Right atrium auricular region (tissue), 2 donors: Measurements from ENCODE around the gene RHOA. TPM values are rescaled to one million over a fixed set of nuclear protein-coding genes. Genes with fewer than 3 reads are reported as not detected.
"Not testable (repeated sequence)": the region's sequence is repeated elsewhere in the genome, so short reads cannot be mapped to it uniquely, and the experiment has no call there.

Source experiments
- DNase-seq: peaks from one replicate; pipeline ENCODE4 v3.0.0-alpha.2; 2019; ENCODE audit warnings: low spot score
- H3K27ac ChIP-seq, 2 donors: fragments of 200-600 bp; sonication (generic); 1 replicate in 1 of 2; 2 replicates in 1 of 2; pipeline ENCODE4 v1.5.1; 2016 to 2019
- H3K27me3 ChIP-seq, 2 donors: fragments of 200-600 bp; sonication (generic); one replicate each; pipeline versions ENCODE4 v1.5.1 to v1.6.0; 2017 to 2019
- H3K36me3 ChIP-seq: fragments of 200-600 bp; sonication (generic); one replicate; pipeline ENCODE4 v1.5.1; 2016
- H3K4me1 ChIP-seq, 2 donors: fragments of 200-600 bp; sonication (generic); one replicate each; pipeline versions ENCODE4 v1.5.1 to v1.6.0; 2017 to 2019
- H3K4me3 ChIP-seq, 2 donors: fragments of 200-600 bp; sonication (generic); 1 replicate in 1 of 2; 2 replicates in 1 of 2; pipeline ENCODE4 v1.5.1; 2017 to 2019; ENCODE audit warnings: mild to moderate bottlenecking in 1 of 2, moderate library complexity in 1 of 2
- H3K9me3 ChIP-seq, 2 donors: fragments of 200-600 bp; sonication (generic); one replicate each; pipeline ENCODE4 v1.5.1; 2019
- CTCF ChIP-seq, 2 donors: fragments of 200-600 bp; sonication (generic); IDR thresholded peaks; one replicate each; pipeline ENCODE4 v1.5.1; 2019; ENCODE audit warnings: antibody characterized with exemption in 2 of 2
- total RNA-seq, 2 donors: library from RNA; depleted of rRNA; stranded (reverse); fragments of >200 nt; gene quantifications; one replicate each; pipeline ENCODE4 v1.1.0, GENCODE V29; 2016

The RHOA gene
- total RNA-seq, 2 donors from 2014 or later = 292 to 304 TPM

- Histone ChIP-seq H3K9me3 (no peaks in the 10 kb centered on the region), H3K4me3 (peak overlapping the region; percentile 78 to 85), H3K27ac (peak overlapping the region; percentile 90 to 92), H3K4me1 (peaks cover 0 to 67% of the 10 kb centered on the region in 2 donors), H3K36me3 (peaks cover 13% of the 10 kb centered on the region), H3K27me3 (no peaks in the 10 kb centered on the region)
- DNase-seq = no peak
- TF ChIP-seq CTCF (IDR thresholded peaks at IDR 0.05) = no peak
Measured at GRCh38 chr3:49410846-49411534, 786 bp downstream of the RHOA start.

DNA sequence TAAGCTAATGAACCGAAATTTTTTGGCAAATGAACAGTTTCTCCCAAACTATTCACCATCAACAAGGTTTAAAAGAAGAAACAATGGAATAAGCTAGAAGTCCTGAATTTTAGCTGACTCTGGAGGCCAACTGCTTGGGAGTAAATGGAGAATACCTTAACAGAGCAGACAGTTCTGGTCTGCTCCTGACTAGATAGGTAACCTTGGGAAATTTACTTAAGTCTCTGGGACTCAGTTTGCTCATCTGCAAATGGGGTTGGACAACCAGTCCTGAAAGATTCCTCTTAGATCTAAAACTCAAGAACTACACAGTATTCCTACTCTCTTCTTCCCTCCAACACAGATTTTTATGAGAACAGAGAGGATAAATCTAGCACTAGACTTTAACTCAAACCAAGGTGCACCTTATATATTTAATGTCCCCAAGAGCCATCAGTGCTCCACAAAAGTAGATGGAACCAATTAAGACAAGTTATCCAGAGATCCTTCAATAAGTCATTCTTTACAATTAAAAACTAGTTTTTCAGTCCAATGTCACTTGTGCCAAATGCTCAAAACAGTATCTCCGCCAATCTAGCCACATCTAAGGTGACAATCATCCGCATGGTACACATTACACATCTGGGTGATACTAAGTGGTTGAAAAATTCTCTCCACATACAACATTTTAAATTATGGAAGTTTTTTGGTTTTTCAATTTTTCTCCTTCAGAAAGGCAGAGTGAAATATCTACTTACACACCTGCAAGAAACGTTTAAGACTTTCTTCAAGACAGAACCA is 1.5 kb downstream of the RHOA start:
- Histone ChIP-seq H3K27ac (peak overlapping the region; percentile 90 to 92), H3K27me3 (no peaks in the 10 kb centered on the region), H3K4me1 (peaks cover 0 to 68% of the 10 kb centered on the region in 2 donors), H3K9me3 (no peaks in the 10 kb centered on the region), H3K36me3 (peaks cover 9% of the 10 kb centered on the region), H3K4me3 (peak overlapping the region; percentile 78 to 85)
- TF ChIP-seq CTCF (IDR thresholded peaks at IDR 0.05) = no peak
- DNase-seq = no peak

DNA sequence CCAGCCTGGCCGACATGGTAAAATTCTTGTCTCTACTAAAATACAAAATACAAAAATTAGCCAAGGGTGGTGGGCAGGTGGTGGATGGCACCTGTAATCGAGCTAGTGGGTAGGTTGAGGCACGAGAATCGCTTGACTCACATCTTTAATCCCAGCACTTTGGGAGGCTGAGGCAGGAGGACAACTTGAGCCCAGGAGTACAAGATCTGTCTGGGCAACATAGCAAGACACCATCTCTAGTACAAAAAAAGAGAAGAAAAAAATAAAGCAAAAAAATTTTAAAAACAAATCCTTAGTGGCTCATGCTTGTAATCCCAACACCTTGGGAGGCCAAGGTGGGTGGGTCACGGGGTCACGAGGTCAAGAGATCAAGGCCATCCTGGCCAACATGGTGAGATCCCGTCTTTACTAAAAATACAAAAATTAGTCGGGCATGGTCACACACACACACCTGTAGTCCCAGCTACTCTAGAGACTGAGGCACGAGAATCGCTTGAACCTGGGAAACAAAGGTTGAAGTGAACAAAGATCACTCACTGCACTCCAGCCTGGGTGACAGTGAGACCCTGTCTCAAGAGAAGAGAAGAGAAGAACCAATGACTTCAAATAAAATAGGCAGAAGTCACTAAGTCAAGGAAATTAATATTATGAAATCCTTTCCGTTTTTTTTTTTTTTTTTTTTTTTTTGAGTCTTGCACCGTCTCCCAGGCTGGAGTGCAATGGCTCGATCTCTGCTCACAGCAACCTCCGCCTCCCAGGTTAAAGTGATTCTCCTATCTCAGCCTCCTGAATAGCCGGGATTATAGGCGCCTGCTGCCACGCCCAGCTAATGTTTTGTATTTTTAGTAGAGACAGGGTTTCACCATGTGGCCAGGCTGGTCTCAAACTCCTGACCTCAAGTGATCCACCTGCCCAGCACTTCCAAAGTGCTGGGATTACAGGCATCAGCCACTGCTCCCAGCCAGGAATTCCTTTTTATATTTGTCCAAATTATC is 4.9 kb downstream of the RHOA start:
- Histone ChIP-seq H3K27ac (peak overlapping the region; percentile 35 to 53), H3K27me3 (no peaks in the 10 kb centered on the region), H3K36me3 (no peaks in the 10 kb centered on the region), H3K4me1 (peaks cover 0 to 57% of the 10 kb centered on the region in 2 donors), H3K9me3 (no peaks in the 10 kb centered on the region), H3K4me3 (no peak overlapping the region)
- TF ChIP-seq CTCF (IDR thresholded peaks at IDR 0.05) = no peak
- DNase-seq = no peak

DNA sequence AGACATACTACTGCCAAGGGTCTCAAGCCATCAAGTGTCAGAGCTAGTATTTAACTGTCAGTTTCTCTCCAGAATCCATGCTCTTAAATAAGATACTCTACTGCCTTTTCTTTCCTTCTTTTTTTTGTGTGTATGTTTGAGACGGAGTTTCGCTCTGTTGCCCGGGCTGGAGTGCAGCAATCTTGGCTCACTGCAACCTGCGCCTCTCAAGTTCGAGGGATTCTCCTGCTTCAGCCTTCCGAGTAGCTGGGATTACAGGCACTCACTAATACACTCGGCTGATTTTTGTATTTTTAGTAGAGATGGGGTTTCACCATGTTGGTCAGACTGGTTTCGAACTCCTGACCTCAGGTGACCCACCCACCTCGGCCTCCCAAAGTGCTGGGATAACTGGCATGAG is 6.2 kb downstream of the RHOA start:
- not testable (repeated sequence) for H3K27me3 ChIP-seq, H3K4me3 ChIP-seq, H3K36me3 ChIP-seq, DNase-seq, H3K9me3 ChIP-seq
- Histone ChIP-seq H3K4me1 (peaks cover 0 to 54% of the 10 kb centered on the region in 2 donors), H3K27ac (peak overlapping the region; percentile 29 to 37)

GRCh38 chr3:49403891-49404290 is 7.9 kb downstream of the RHOA start:
- Histone ChIP-seq H3K27me3 (no peaks in the 10 kb centered on the region), H3K4me1 (peaks cover 0 to 47% of the 10 kb centered on the region in 2 donors), H3K27ac (no peak overlapping the region), H3K4me3 (no peak overlapping the region), H3K36me3 (no peaks in the 10 kb centered on the region), H3K9me3 (no peaks in the 10 kb centered on the region)
- DNase-seq = no peak
- no peak for TF ChIP-seq CTCF (IDR thresholded peaks at IDR 0.05)
